Naive thymus-derived CD8-positive, alpha-beta T cell (primary cell): ENCODE results near the gene CDC37L1. TPM values are rescaled to one million over a fixed set of nuclear protein-coding genes. Genes with fewer than 3 reads are reported as not detected.
"Not testable (repeated sequence)": the region's sequence is repeated elsewhere in the genome, so short reads cannot be mapped to it uniquely, and the experiment has no call there.

Experiments
- ATAC-seq, 2 donors: fragments of 150-1000 bp; cut with Tn5 transposase in 1 of 2; sonication (Bioruptor Pico), chemical (Tn5 transposase) in 1 of 2; 1 replicate in 1 of 2; 2 replicates in 1 of 2; pipeline ENCODE4 v1.10.0; 2021; ENCODE audit warnings: mild to moderate bottlenecking in 2 of 2, moderate library complexity in 2 of 2
- POLR2A ChIA-PET: fragments of 350-600 bp; sonication (Branson Sonifier 250); formaldehyde crosslinking; loops from one replicate; lab custom pipeline; 2021; ENCODE audit warnings: antibody characterized with exemption; lab: Charles Lee
- DNase-seq, 10 donors: peaks; one replicate each; pipeline versions ENCODE4 v3.0.0 to v3.0.0-alpha.2; 2020 to 2022
- H3K27ac Mint-ChIP-seq, 10 donors: one replicate each; pipeline ENCODE4 v1.8.0; 2020 to 2022; ENCODE audit warnings: mild to moderate bottlenecking in 10 of 10, mixed read lengths in 10 of 10, moderate library complexity in 4 of 10, inconsistent platforms in 1 of 10
- H3K27me3 Mint-ChIP-seq, 5 donors: one replicate each; pipeline ENCODE4 v1.8.0; 2021 to 2022; ENCODE audit warnings: mixed read lengths in 5 of 5
- H3K36me3 Mint-ChIP-seq, 3 donors: one replicate each; pipeline ENCODE4 v1.8.0; 2020 to 2022; ENCODE audit warnings: mixed read lengths in 3 of 3, mild to moderate bottlenecking in 2 of 3, inconsistent platforms in 1 of 3
- H3K4me1 Mint-ChIP-seq, 4 donors: one replicate each; pipeline ENCODE4 v1.8.0; 2021 to 2022; ENCODE audit warnings: mixed read lengths in 4 of 4
- H3K4me3 Mint-ChIP-seq, 10 donors: one replicate each; pipeline ENCODE4 v1.8.0; 2020 to 2022; ENCODE audit warnings: mild to moderate bottlenecking in 10 of 10, mixed read lengths in 10 of 10, moderate library complexity in 6 of 10, inconsistent platforms in 1 of 10
- H3K9me3 Mint-ChIP-seq, 9 donors: one replicate each; pipeline ENCODE4 v1.8.0; 2020 to 2022; ENCODE audit warnings: mixed read lengths in 9 of 9, mild to moderate bottlenecking in 3 of 9, inconsistent platforms in 1 of 9, moderate library complexity in 1 of 9
- polyA plus RNA-seq, 3 donors: library from polyadenylated mRNA; unstranded; fragments of 300-500 nt; fragmentation: Illumina TruSeq; gene quantifications; one replicate each; pipeline ENCODE4 v1.2.3, GENCODE V29; 2021
- total RNA-seq, 8 experiments: library from RNA in 2 of 8; stranded (reverse) in 2 of 8; gene quantifications; one replicate each; pipeline ENCODE4 v1.2.3 and lab custom pipeline; 2021 to 2026

The CDC37L1 gene
- total and polyA plus RNA-seq, 5 experiments from 2014 or later, result 18.5 to 29.5 (median 19.2) TPM

DNA sequence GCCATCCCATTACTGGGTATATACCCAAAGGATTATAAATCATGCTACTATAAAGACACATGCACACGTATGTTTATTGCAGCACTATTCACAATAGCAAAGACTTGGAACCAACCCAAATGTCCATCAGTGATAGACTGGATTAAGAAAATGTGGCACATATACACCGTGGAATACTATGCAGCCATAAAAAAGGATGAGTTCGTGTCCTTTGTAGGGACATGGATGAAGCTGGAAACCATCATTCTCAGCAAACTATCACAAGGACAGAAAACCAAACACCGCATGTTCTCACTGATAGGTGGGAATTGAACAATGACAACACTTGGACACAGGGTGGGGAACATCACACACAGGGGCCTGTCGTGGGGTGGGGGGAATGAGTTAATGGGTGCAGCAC is 18.7 kb upstream of the CDC37L1 start:
- not testable (repeated sequence) for H3K36me3 Mint-ChIP-seq, ATAC-seq, H3K27me3 Mint-ChIP-seq, DNase-seq, H3K9me3 Mint-ChIP-seq
- POLR2A ChIA-PET, result interaction anchor here (6.3 kb wide), 1 partner anchor 18 kb away, joined by 142 read pairs; the partner anchor contains the start of gene CDC37L1
- peak overlapping the region in 3 of 10 donors; percentile 7 to 95 (median 53) for H3K27ac Mint-ChIP-seq
- H3K4me3 Mint-ChIP-seq, result peak overlapping the region in 2 of 10 donors; percentile 48 to 96
- H3K4me1 Mint-ChIP-seq, result peaks cover 24 to 57% (median 42%) of the 10 kb centered on the region in 4 donors

DNA sequence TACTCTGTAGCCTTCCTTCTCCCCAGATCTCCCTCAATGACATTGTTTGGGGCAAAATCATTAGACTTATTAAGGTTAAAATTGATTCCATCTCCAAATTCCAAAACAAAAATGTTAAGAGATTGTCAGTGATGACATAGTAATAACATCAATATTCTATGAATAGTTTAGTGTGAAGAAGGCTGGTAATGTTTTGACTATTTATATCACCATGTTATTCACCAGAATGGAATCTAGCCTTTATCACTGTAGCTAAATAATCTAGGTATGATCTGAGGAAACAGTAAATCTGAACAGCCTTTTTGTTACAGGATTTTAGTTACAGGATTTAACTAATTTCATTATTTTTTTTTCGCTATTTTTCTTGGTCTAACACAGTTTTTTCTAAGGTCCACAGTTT is 18.2 kb upstream of the CDC37L1 start:
- ATAC-seq, result no peak
- POLR2A ChIA-PET, result interaction anchor here (6.3 kb wide), 1 partner anchor 17 kb away, joined by 142 read pairs; the partner anchor contains the start of gene CDC37L1
- H3K4me3 Mint-ChIP-seq, result peak overlapping the region; percentile 63 to 99 (median 94)
- H3K27me3 Mint-ChIP-seq, result peaks cover 0 to 6% (median 0%) of the 10 kb centered on the region in 5 donors
- no peaks in the 10 kb centered on the region for H3K9me3 Mint-ChIP-seq
- H3K4me1 Mint-ChIP-seq, result peaks cover 29 to 61% (median 47%) of the 10 kb centered on the region in 4 donors
- peaks cover 0 to 3% (median 2%) of the 10 kb centered on the region in 3 donors for H3K36me3 Mint-ChIP-seq
- peak overlapping the region; percentile 94 to 99 (median 96) for H3K27ac Mint-ChIP-seq
- DNase-seq, result no peak

DNA sequence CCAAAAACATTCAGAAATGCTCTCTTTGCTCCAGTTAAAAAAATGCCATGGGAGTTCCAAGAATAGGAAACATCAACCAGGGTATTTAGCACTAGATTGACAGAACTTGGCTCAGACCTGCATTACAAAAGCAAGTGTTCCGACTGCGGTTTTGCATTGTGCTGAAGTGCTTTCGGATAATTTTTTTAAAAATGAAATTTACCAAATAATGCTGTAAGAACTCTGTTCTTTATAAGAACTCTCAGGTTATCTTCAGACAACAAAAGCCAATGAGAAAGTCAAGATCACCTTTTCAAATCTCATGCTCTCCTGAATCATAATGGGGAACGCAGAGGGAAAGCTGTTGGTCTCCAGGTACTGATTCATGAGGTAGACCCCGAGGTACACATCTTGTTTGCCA is 17.8 kb upstream of the CDC37L1 start:
- Mint-ChIP-seq H3K27ac (peak overlapping the region; percentile 94 to 99 (median 96)), H3K4me3 (peak overlapping the region; percentile 89 to 99 (median 94)), H3K4me1 (peaks cover 32 to 63% (median 52%) of the 10 kb centered on the region in 4 donors), H3K36me3 (peaks cover 0 to 2% (median 2%) of the 10 kb centered on the region in 3 donors), H3K9me3 (no peaks in the 10 kb centered on the region), H3K27me3 (peaks cover 0 to 6% (median 0%) of the 10 kb centered on the region in 5 donors)
- DNase-seq (peak in 3 of 10 donors; percentile 7 to 63 (median 45)), ATAC-seq (peak; percentile 1 to 13)
- POLR2A ChIA-PET, result interaction anchor here (5.6 to 6.3 kb wide), 2 partner anchors 17 to 79 kb away, joined by 42 to 142 read pairs; partner anchors contain the start of genes AK3 and CDC37L1

DNA sequence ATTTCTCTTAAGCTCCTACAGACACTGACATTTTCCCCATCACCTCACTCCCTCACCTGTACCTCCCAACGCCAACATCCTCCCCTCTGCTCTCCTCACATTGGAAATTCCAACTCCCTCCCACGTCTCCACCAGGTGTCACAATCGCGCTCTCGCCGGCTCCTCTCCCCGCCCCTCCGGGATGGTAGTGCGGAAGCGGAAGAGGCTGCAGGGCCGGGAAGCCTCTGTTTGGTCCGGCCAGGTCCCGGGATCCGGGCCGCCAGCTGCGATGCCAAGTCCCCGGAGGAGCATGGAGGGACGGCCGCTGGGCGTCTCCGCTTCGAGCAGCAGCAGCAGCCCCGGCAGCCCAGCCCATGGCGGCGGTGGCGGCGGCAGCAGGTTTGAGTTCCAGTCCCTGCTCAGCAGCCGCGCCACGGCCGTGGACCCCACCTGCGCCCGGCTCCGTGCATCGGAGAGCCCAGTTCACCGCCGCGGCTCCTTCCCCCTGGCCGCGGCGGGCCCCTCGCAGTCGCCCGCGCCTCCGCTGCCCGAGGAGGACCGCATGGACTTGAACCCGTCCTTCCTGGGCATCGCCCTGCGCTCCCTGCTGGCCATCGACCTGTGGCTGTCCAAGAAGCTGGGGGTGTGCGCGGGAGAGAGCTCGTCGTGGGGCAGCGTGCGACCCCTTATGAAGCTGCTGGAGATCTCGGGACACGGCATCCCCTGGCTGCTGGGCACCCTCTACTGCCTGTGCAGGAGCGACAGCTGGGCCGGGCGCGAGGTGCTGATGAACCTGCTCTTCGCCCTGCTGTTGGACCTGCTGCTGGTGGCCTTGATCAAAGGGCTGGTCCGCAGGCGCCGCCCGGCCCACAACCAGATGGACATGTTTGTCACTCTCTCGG is 17.0 kb upstream of the CDC37L1 start, which contains the start of gene PLPP6:
PLPP6 (plus strand) TSS at position 187 of the 881 bp plus-strand sequence; CDS start at position 269, 82 bp downstream.
- Mint-ChIP-seq H3K4me3 (peak within 1 kb of the TSS; percentile 89 to 99 (median 94)), H3K27me3 (peaks cover 0 to 6% (median 0%) of the 10 kb centered on the region in 5 donors), H3K9me3 (no peaks in the 10 kb centered on the region), H3K4me1 (peaks cover 32 to 68% (median 59%) of the 10 kb centered on the region in 4 donors), H3K27ac (peak within 1 kb of the TSS; percentile 95 to 99 (median 96)), H3K36me3 (peaks cover 0 to 2% (median 2%) of the 10 kb centered on the region in 3 donors)
- POLR2A ChIA-PET, result interaction anchor here (5.6 to 6.3 kb wide), 2 partner anchors 16 to 79 kb away, joined by 42 to 142 read pairs; partner anchors contain the start of genes AK3 and CDC37L1
- ATAC-seq, result peak; percentile 68 to 74
- DNase-seq, result peak; percentile 60 to 90 (median 76)

DNA sequence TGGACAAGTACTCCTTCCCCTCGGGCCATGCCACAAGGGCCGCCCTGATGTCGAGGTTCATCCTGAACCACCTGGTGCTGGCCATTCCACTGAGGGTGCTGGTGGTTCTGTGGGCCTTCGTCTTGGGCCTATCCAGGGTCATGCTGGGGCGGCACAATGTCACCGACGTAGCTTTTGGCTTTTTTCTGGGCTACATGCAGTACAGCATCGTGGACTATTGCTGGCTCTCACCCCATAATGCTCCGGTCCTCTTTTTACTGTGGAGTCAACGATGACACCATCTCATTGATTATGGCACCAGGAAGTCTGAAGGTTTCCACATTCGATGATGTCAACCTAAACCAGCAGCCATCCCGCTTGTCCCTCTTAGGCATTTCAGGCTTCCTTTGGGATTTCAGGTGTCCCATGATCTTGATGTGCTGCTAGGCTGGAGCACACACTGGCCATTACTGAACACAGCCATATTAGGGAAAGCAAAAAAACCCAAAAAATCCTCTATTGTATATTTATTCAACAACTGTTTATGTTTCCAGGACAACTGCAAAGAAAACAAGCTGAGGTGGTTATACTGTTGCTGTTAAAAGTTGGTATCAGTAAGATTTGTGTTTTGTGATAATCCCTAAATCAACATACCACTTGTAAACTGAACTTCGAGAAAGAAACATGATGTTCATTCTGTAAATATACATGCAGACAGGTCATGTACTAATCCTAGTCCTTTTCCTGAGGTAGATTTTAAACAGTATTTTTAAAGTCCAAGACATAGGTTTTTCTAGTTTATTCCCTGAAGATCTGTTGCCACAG is 16.2 kb upstream of the CDC37L1 start:
- ATAC-seq, result peak; percentile 1 to 22
- Mint-ChIP-seq H3K36me3 (peaks cover 0 to 2% (median under 1%) of the 10 kb centered on the region in 3 donors), H3K4me3 (peak overlapping the region; percentile 89 to 99 (median 94)), H3K27me3 (peaks cover 0 to 4% (median 0%) of the 10 kb centered on the region in 5 donors), H3K4me1 (peaks cover 36 to 74% (median 67%) of the 10 kb centered on the region in 4 donors), H3K27ac (peak overlapping the region; percentile 91 to 97 (median 95)), H3K9me3 (no peaks in the 10 kb centered on the region)
- POLR2A ChIA-PET, result interaction anchor here (0.9 to 6.3 kb wide), 3 partner anchors 15 to 1262 kb away, joined by 3 to 142 read pairs (median 42); partner anchors contain the start of genes AK3 and CDC37L1
- peak in 5 of 10 donors; percentile 18 to 56 (median 33) for DNase-seq

DNA sequence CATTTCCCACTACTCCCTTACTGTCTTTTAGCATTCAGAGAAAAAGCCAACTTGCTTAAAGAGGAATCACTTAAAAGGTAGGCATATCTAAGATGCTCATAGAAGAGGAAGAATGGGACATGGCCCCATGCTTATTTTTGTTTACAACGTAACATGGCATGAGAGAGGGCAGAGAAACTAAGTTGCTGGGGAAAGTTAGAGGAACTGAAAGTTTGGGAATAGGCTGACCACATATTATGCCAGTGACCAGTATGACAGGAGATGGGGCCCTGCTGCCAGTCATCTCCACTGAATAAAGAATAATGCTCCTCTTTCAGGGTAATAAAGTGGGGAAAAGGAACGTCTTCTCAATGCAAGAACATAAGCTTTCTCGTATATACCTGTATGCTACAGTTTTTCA is 15.4 kb upstream of the CDC37L1 start:
- Mint-ChIP-seq H3K27ac (peak overlapping the region; percentile 69 to 97 (median 95)), H3K4me3 (peak overlapping the region; percentile 89 to 99 (median 94))

DNA sequence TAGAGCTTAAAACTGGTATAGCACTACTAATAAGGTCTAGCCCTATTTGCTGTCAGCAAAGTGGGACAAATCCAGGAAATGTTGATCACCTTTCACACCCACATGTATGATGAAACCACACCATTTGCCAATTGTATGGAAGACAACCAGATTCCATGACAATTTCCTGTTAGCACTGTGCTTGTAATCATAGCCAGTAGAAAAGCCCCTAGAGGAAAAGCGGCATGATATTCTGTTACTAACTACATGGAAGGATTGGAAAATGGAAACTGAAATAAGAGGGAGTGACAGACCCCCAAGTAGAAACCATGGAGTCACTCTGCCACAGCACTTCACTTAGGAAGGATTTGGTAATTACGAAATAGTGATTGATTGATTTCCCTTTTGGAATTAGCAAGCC is 14.0 kb upstream of the CDC37L1 start:
- H3K4me1 Mint-ChIP-seq, result peaks cover 36 to 86% (median 73%) of the 10 kb centered on the region in 4 donors
- H3K4me3 Mint-ChIP-seq, result peak overlapping the region; percentile 85 to 99 (median 90)
- peak overlapping the region; percentile 84 to 97 (median 95) for H3K27ac Mint-ChIP-seq
- H3K36me3 Mint-ChIP-seq, result no peaks in the 10 kb centered on the region
- no peak for ATAC-seq
- no peaks in the 10 kb centered on the region for H3K27me3 Mint-ChIP-seq
- POLR2A ChIA-PET, result interaction anchor here (0.7 to 6.3 kb wide), 9 partner anchors 13 to 1138 kb away, joined by 3 to 142 read pairs (median 4); partner anchors contain the start of genes AK3, CDC37L1 and RCL1
- DNase-seq, result no peak
- no peaks in the 10 kb centered on the region for H3K9me3 Mint-ChIP-seq

More for the DNA sequence above, 15.4 kb upstream of the CDC37L1 start:
- peaks cover 0 to 4% (median 0%) of the 10 kb centered on the region in 5 donors for H3K27me3 Mint-ChIP-seq
- H3K36me3 Mint-ChIP-seq, result peaks cover 0 to 2% (median 0%) of the 10 kb centered on the region in 3 donors
- POLR2A ChIA-PET, result interaction anchor here (0.7 to 6.3 kb wide), 4 partner anchors 15 to 1263 kb away, joined by 3 to 142 read pairs (median 23); partner anchors contain the start of genes AK3, CDC37L1 and JAK2
- DNase-seq (no peak), ATAC-seq (no peak)
- H3K4me1 Mint-ChIP-seq, result peaks cover 36 to 80% (median 73%) of the 10 kb centered on the region in 4 donors
- no peaks in the 10 kb centered on the region for H3K9me3 Mint-ChIP-seq

DNA sequence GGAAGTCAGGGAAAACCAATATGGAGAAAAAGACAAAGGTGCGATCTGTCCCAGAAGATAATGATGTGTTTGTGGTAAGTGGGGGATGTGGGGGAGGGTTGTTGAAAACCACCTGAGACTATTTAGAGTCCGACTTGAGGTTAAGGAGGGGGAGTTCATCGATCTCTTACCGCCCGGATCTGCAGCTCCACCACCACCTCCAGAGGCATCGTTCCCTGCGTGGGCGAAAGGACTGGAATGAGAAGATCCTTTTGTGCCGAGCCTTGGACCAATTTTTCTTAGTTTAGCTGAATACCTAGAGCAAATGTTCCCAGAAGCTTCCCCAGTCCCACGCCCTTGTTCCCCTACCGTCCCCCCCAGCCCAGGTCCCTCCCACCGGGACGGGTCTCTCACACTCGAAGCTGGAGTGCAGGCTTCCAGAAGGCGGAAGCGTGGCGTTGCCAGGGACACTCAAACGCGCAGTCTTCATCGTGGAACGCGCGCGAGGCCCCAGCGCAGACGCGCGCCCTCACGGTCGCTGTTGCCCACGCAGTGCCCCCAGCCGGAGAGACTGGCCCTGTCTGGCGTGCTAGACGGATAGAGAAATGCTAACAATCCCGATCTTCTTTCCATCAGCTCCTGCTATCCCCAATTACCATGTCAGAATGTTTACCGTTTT is 13.2 kb upstream of the CDC37L1 start, which contains the start of gene SPATA6L:
SPATA6L (minus strand) TSS at position 439 of the 658 bp plus-strand sequence; CDS start at position 209, 230 bp downstream.
- ATAC-seq (peak; percentile 21 to 41), DNase-seq (peak in 9 of 10 donors; percentile 36 to 73 (median 47))
- H3K4me3 Mint-ChIP-seq, result peak within 1 kb of the TSS; percentile 85 to 99 (median 90)
- H3K27ac Mint-ChIP-seq, result peak within 1 kb of the TSS; percentile 84 to 97 (median 95)
- peaks cover 38 to 89% (median 73%) of the 10 kb centered on the region in 4 donors for H3K4me1 Mint-ChIP-seq
- no peaks in the 10 kb centered on the region for H3K27me3 Mint-ChIP-seq
- H3K9me3 Mint-ChIP-seq, result no peaks in the 10 kb centered on the region
- POLR2A ChIA-PET, result interaction anchor here (0.6 to 6.3 kb wide), 9 partner anchors 12 to 1139 kb away, joined by 3 to 142 read pairs (median 4); partner anchors contain the start of genes AK3, CDC37L1 and RCL1
- no peaks in the 10 kb centered on the region for H3K36me3 Mint-ChIP-seq

DNA sequence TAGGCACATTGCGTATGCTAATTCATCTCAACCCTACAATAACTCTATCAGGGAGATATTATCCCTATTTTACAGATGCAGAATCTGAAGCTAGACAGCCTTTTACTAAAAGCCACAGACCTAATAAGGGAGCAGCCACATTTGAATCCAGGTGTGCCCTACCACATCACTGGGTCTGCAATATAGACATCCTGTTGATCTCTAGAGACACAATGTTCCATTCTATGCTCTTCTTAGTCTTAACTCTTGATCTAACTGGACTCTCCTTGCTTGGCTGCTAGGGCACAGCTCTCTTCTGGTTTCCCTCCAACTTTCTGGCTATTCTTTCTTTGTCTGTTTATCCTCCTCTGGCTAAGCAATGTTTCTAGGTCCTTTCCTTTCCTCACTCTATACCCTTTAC is 11.7 kb upstream of the CDC37L1 start:
- DNase-seq, result peak in 6 of 10 donors; percentile 30 to 71 (median 62)
- ATAC-seq, result peak; percentile 75 to 78
- Mint-ChIP-seq H3K36me3 (no peaks in the 10 kb centered on the region), H3K27me3 (no peaks in the 10 kb centered on the region), H3K4me3 (peak overlapping the region; percentile 0 to 99 (median 64)), H3K27ac (peak overlapping the region; percentile 5 to 95 (median 86)), H3K4me1 (peaks cover 32 to 78% (median 64%) of the 10 kb centered on the region in 4 donors), H3K9me3 (no peaks in the 10 kb centered on the region)
- POLR2A ChIA-PET, result interaction anchor here (0.5 to 1.8 kb wide), 8 partner anchors 9 to 1140 kb away, joined by 3 to 37 read pairs (median 4); partner anchors contain the start of genes AK3 and CDC37L1

DNA sequence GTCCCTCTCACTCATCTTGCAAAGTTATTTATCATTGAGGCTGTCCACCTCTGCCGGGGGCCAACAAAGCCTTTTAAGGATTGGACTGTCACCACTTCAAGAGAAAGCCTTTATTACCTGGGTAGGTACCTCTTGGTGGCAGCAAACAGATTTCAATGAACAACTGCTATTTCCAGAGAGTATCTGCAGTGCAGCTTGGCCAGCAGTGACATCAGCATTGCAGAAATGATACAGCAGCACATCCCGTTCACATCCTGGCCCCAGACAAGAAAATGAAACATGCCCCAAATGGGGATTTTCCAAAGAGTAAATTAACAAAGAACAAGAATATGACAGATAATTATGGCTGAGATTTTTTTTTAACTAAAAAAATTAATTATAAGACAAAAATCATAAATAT is 10.8 kb upstream of the CDC37L1 start:
- Mint-ChIP-seq H3K36me3 (no peaks in the 10 kb centered on the region), H3K9me3 (no peaks in the 10 kb centered on the region), H3K27me3 (no peaks in the 10 kb centered on the region), H3K4me1 (peaks cover 30 to 68% (median 55%) of the 10 kb centered on the region in 4 donors), H3K27ac (peak overlapping the region in 9 of 10 donors; percentile 18 to 95 (median 75)), H3K4me3 (peak overlapping the region in 2 of 10 donors; percentile 36 to 60)
- no peak for ATAC-seq
- POLR2A ChIA-PET, result interaction anchor here (1.0 to 1.8 kb wide), 3 partner anchors 9 to 72 kb away, joined by 3 to 37 read pairs (median 10); partner anchors contain the start of genes AK3 and CDC37L1
- DNase-seq, result no peak
